GM12873 (cell line): ENCODE data around the gene EFNB2.

Source experiments
- CTCF ChIP-seq: IDR thresholded peaks from 2 replicates; pipeline ENCODE4 v1.5.1; 2012; ENCODE audit warnings: low read depth, mild to moderate bottlenecking, moderate library complexity, low read length, control low read depth; ENCODE audit not compliant: insufficient read depth; ENCODE audit errors: missing control alignments

The EFNB2 gene

GRCh38 chr13:106503730-106504453 lies 31.6 kb downstream of the EFNB2 start:
- no peak for TF ChIP-seq CTCF

- TF ChIP-seq CTCF, result no peak
Observed at GRCh38 chr13:106503272-106503671, 32.2 kb downstream of the EFNB2 start.

- no peak for TF ChIP-seq CTCF
Observed at GRCh38 chr13:106500445-106500844, 35.0 kb downstream of the EFNB2 start.

- no peak for TF ChIP-seq CTCF
Observed at GRCh38 chr13:106499896-106500295, 35.6 kb downstream of the EFNB2 start.

- TF ChIP-seq CTCF, result no peak
Observed at GRCh38 chr13:106499113-106499512, 36.3 kb downstream of the EFNB2 start.

GRCh38 chr13:106498571-106498970 lies 36.9 kb downstream of the EFNB2 start:
- no peak for TF ChIP-seq CTCF

GRCh38 chr13:106498158-106498557 lies 37.3 kb downstream of the EFNB2 start:
- no peak for TF ChIP-seq CTCF
